Neural cell (in vitro differentiated cells): ENCODE data around the gene IL17RD. TPM values are rescaled to one million over a fixed set of nuclear protein-coding genes. Genes with fewer than 3 reads are reported as not detected.

ENCODE experiments used
- H2AFZ ChIP-seq: fragments of 200-600, 300-800 bp; sonication (generic), shearing (Covaris generic); 2 replicates; pipeline ENCODE4 v1.6.0; 2014; ENCODE audit warnings: low read depth, mild to moderate bottlenecking, antibody characterized with exemption, low read length, moderate library complexity
- H3F3A ChIP-seq: fragments of 200-600 bp; shearing (Covaris generic); 2 replicates; pipeline ENCODE4 v1.6.1; 2016; ENCODE audit warnings: mild to moderate bottlenecking, moderate library complexity, mixed read lengths, antibody characterized with exemption, low read length; ENCODE audit not compliant: insufficient read depth, poor library complexity, severe bottlenecking
- H3K27ac ChIP-seq: fragments of 200-600, 300-800 bp; sonication (generic), shearing (Covaris generic); 2 replicates; pipeline ENCODE4 v1.5.1; 2014; ENCODE audit warnings: mild to moderate bottlenecking, low read length, moderate library complexity
- H3K27me3 ChIP-seq: fragments of 300-800, 200-600 bp; sonication (generic), shearing (Covaris generic); 2 replicates; pipeline ENCODE4 v1.6.0; 2014; ENCODE audit warnings: mild to moderate bottlenecking, low read depth, low read length, moderate library complexity; ENCODE audit not compliant: insufficient read depth
- H3K36me3 ChIP-seq: fragments of 300-800, 200-600 bp; sonication (generic), shearing (Covaris generic); 2 replicates; pipeline ENCODE4 v1.5.1; 2014; ENCODE audit warnings: mild to moderate bottlenecking, antibody characterized with exemption, low read length, moderate library complexity; ENCODE audit not compliant: insufficient read depth
- H3K4me2 ChIP-seq: fragments of 300-800, 200-600 bp; sonication (generic), shearing (Covaris generic); 2 replicates; pipeline ENCODE4 v1.6.0; 2014; ENCODE audit warnings: mild to moderate bottlenecking, low read length
- H3K4me3 ChIP-seq: fragments of 300-800, 200-600 bp; sonication (generic), shearing (Covaris generic); 2 replicates; pipeline ENCODE4 v1.5.1; 2014; ENCODE audit warnings: mild to moderate bottlenecking, low read length, moderate library complexity
- H3K79me2 ChIP-seq: fragments of 200-600 bp; shearing (Covaris generic); replicated peaks from 2 replicates; pipeline ENCODE4 v1.6.0; 2014; ENCODE audit warnings: mild to moderate bottlenecking, low read length, moderate library complexity; ENCODE audit not compliant: insufficient read depth
- H3K9ac ChIP-seq: fragments of 300-800, 200-600 bp; sonication (generic), shearing (Covaris generic); 2 replicates; pipeline ENCODE4 v1.6.1; 2016; ENCODE audit warnings: mild to moderate bottlenecking, low read length, mixed read lengths
- H3K9me2 ChIP-seq: fragments of 200-600 bp; shearing (Covaris generic); 2 replicates; pipeline ENCODE4 v1.6.1; 2016; ENCODE audit warnings: mild to moderate bottlenecking, low read length, mixed read lengths; ENCODE audit not compliant: insufficient read depth
- H3K9me3 ChIP-seq: fragments of 200-600, 300-800 bp; sonication (generic), shearing (Covaris generic); 2 replicates; pipeline ENCODE4 v1.6.1; 2016; ENCODE audit warnings: mild to moderate bottlenecking, mixed run types, low read length, moderate library complexity, mixed read lengths
- H4K20me1 ChIP-seq: fragments of 200-600 bp; shearing (Covaris generic); 2 replicates; pipeline ENCODE4 v1.6.1; 2016; ENCODE audit warnings: mild to moderate bottlenecking, mixed run types; ENCODE audit not compliant: insufficient read depth
- EP300 ChIP-seq: fragments of 450-650 bp; conservative IDR thresholded peaks from 2 replicates; pipeline ENCODE4 v1.6.1; 2014; ENCODE audit warnings: antibody characterized with exemption, mild to moderate bottlenecking, moderate library complexity; ENCODE audit not compliant: poor library complexity, severe bottlenecking
- EZH2 ChIP-seq: fragments of 200-600, 300-800 bp; shearing (Covaris generic), sonication (generic); IDR thresholded peaks from 2 replicates; pipeline ENCODE4 v1.6.1; 2014; ENCODE audit warnings: antibody characterized with exemption, low read length, borderline replicate concordance, mild to moderate bottlenecking; ENCODE audit not compliant: insufficient read depth, poor library complexity, severe bottlenecking
- MXI1 ChIP-seq: fragments of 450-650 bp; conservative IDR thresholded peaks from 2 replicates; pipeline ENCODE4 v1.6.1; 2014; ENCODE audit warnings: antibody characterized with exemption, mild to moderate bottlenecking; ENCODE audit not compliant: poor library complexity, severe bottlenecking
- POLR2AphosphoS5 ChIP-seq: IDR thresholded peaks from 2 replicates; pipeline ENCODE4 v1.6.1; 2012
- RAD21 ChIP-seq: fragments of 450-650 bp; conservative IDR thresholded peaks from 2 replicates; pipeline ENCODE4 v1.6.1; 2014; ENCODE audit warnings: antibody characterized with exemption, mild to moderate bottlenecking, moderate library complexity
- SMC3 ChIP-seq: fragments of 450-650 bp; conservative IDR thresholded peaks from 2 replicates; pipeline ENCODE4 v1.6.1; 2014; ENCODE audit warnings: antibody characterized with exemption, mild to moderate bottlenecking, moderate library complexity; ENCODE audit not compliant: poor library complexity
- TAF1 ChIP-seq: IDR thresholded peaks from 2 replicates; pipeline ENCODE4 v1.6.1; 2012; ENCODE audit warnings: low read depth
- polyA plus RNA-seq: library from polyadenylated mRNA; depleted of rRNA; stranded (reverse); fragments of >200 nt; gene quantifications from 2 replicates; pipeline ENCODE4 v1.2.3, GENCODE V29; 2014
- TF ChIP-seq, protein P1 (sequence below): fragments of 450-650 bp; IDR thresholded peaks from 2 replicates; pipeline ENCODE4 v1.5.1; 2014; ENCODE audit warnings: antibody characterized with exemption, mild to moderate bottlenecking, moderate library complexity; ENCODE audit not compliant: poor library complexity, severe bottlenecking
- TF ChIP-seq, protein P2 (sequence below): IDR thresholded peaks from 2 replicates; pipeline ENCODE4 v1.6.1; 2012; ENCODE audit warnings: borderline replicate concordance

IL17RD gene
- polyA plus RNA-seq, 1 donor from 2014 or later: 14.8 TPM

DNA sequence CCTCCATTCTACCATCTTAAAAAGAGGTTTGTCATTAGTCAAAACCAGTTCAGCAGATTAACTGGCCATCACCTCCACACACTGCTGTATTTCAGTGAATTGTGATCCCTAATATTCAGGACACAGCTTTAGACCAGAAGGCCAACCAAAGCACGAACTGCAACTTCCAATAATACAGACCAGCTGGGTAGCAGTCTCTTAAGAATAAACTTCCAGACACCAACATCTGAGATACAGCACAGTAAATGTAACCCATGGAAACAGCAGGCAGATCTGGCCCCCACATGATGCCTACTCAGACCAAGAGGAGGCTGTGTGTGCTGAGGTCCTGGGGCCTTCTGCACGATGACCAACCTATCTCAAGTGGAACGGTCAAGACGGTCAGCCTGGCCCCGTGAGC lies 69.8 kb downstream of the IL17RD start:
- H3K9me2 ChIP-seq: no peaks in the 10 kb centered on the region

DNA sequence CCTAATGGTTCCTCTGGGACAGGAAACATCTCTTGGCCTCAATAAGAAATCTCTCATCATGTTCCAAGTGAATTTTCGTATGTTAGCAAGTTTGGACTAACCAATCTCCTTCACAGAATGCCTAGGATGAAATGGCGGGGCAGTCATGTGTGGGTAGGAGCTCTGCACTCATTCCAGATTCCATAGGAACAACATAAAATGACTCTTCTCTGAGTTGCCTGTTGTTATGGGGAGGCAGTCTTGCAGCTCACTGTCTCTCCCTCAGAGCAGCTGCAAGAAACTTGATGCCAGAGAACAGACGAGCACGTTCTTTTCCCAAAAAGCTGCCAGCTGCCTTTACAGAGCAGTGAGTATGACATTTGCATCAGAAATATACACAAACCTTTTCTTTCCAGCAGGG lies 70.6 kb downstream of the IL17RD start:
- Histone ChIP-seq H2AFZ (no peak overlapping the region), H3K27me3 (no peaks in the 10 kb centered on the region), H3K36me3 (no peaks in the 10 kb centered on the region), H3K79me2 (no peaks in the 10 kb centered on the region), H3K9ac (no peak overlapping the region), H3K4me2 (no peak overlapping the region), H3F3A (no peaks in the 10 kb centered on the region), H4K20me1 (no peaks in the 10 kb centered on the region), H3K27ac (no peak overlapping the region), H3K9me2 (no peaks in the 10 kb centered on the region), H3K9me3 (no peaks in the 10 kb centered on the region), H3K4me3 (no peak overlapping the region)
- TF ChIP-seq EP300 (no peak), TAF1 (no peak), MXI1 (no peak), RAD21 (no peak), EZH2 (no peak), SMC3 (no peak)
- TF ChIP-seq, protein P1, sequence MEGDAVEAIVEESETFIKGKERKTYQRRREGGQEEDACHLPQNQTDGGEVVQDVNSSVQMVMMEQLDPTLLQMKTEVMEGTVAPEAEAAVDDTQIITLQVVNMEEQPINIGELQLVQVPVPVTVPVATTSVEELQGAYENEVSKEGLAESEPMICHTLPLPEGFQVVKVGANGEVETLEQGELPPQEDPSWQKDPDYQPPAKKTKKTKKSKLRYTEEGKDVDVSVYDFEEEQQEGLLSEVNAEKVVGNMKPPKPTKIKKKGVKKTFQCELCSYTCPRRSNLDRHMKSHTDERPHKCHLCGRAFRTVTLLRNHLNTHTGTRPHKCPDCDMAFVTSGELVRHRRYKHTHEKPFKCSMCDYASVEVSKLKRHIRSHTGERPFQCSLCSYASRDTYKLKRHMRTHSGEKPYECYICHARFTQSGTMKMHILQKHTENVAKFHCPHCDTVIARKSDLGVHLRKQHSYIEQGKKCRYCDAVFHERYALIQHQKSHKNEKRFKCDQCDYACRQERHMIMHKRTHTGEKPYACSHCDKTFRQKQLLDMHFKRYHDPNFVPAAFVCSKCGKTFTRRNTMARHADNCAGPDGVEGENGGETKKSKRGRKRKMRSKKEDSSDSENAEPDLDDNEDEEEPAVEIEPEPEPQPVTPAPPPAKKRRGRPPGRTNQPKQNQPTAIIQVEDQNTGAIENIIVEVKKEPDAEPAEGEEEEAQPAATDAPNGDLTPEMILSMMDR: no peak
- TF ChIP-seq, protein P2, sequence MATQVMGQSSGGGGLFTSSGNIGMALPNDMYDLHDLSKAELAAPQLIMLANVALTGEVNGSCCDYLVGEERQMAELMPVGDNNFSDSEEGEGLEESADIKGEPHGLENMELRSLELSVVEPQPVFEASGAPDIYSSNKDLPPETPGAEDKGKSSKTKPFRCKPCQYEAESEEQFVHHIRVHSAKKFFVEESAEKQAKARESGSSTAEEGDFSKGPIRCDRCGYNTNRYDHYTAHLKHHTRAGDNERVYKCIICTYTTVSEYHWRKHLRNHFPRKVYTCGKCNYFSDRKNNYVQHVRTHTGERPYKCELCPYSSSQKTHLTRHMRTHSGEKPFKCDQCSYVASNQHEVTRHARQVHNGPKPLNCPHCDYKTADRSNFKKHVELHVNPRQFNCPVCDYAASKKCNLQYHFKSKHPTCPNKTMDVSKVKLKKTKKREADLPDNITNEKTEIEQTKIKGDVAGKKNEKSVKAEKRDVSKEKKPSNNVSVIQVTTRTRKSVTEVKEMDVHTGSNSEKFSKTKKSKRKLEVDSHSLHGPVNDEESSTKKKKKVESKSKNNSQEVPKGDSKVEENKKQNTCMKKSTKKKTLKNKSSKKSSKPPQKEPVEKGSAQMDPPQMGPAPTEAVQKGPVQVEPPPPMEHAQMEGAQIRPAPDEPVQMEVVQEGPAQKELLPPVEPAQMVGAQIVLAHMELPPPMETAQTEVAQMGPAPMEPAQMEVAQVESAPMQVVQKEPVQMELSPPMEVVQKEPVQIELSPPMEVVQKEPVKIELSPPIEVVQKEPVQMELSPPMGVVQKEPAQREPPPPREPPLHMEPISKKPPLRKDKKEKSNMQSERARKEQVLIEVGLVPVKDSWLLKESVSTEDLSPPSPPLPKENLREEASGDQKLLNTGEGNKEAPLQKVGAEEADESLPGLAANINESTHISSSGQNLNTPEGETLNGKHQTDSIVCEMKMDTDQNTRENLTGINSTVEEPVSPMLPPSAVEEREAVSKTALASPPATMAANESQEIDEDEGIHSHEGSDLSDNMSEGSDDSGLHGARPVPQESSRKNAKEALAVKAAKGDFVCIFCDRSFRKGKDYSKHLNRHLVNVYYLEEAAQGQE: no peak

More for the DNA sequence above, 69.8 kb downstream of the IL17RD start:
- Histone ChIP-seq H4K20me1 (no peaks in the 10 kb centered on the region), H2AFZ (no peak overlapping the region), H3K9ac (no peak overlapping the region), H3K27me3 (no peaks in the 10 kb centered on the region), H3K9me3 (no peaks in the 10 kb centered on the region), H3K4me2 (no peak overlapping the region), H3K27ac (no peak overlapping the region), H3K36me3 (no peaks in the 10 kb centered on the region), H3K4me3 (no peak overlapping the region), H3K79me2 (no peaks in the 10 kb centered on the region), H3F3A (no peaks in the 10 kb centered on the region)
- TF ChIP-seq SMC3: no peak
- TF ChIP-seq EP300: no peak
- no peak for TF ChIP-seq RAD21
- TF ChIP-seq MXI1: no peak
- TF ChIP-seq, protein P2: no peak
- TF ChIP-seq, protein P1: no peak
- TF ChIP-seq EZH2: no peak
- TF ChIP-seq TAF1: no peak
- no peak for TF ChIP-seq POLR2AphosphoS5
